GM23338 (cell line): ENCODE results near the gene FGF19. TPM values are rescaled to one million over a fixed set of nuclear protein-coding genes. Genes with fewer than 3 reads are reported as not detected.

Experiments
- ATAC-seq: fragments of 200-7000 bp; cut with Tn5 transposase; 3 replicates; pipeline ENCODE4 v1.9.1; 2020
- DNase-seq: peaks from one replicate; pipeline ENCODE4 v3.0.0-alpha.2; 2015; ENCODE audit warnings: low spot score
- H2AFZ ChIP-seq: fragments of 200-600 bp; sonication (generic); 2 replicates; pipeline ENCODE4 v1.8.0; 2016; ENCODE audit warnings: antibody characterized with exemption, mild to moderate bottlenecking, moderate library complexity
- H3F3A ChIP-seq: fragments of 200-600 bp; sonication (generic); replicated peaks from 2 replicates; pipeline ENCODE4 v1.8.0; 2017; ENCODE audit warnings: antibody characterized with exemption, mixed run types, low read depth
- H3K27ac ChIP-seq: fragments of 200-600 bp; sonication (generic); 2 replicates; pipeline ENCODE4 v1.6.1; 2016; ENCODE audit warnings: low read depth
- H3K27me3 ChIP-seq: fragments of 200-600 bp; sonication (generic); 2 replicates; pipeline ENCODE4 v1.8.0; 2016; ENCODE audit warnings: mild to moderate bottlenecking, mixed run types, moderate library complexity; ENCODE audit not compliant: insufficient read depth
- H3K36me3 ChIP-seq: fragments of 200-600 bp; sonication (generic); 2 replicates; pipeline ENCODE4 v1.8.0; 2016; ENCODE audit warnings: mild to moderate bottlenecking; ENCODE audit not compliant: insufficient read depth
- H3K4me1 ChIP-seq: fragments of 200-600 bp; sonication (generic); 2 replicates; pipeline ENCODE4 v1.8.0; 2016; ENCODE audit warnings: mild to moderate bottlenecking, moderate library complexity; ENCODE audit not compliant: insufficient read depth
- H3K4me2 ChIP-seq: fragments of 200-600 bp; sonication (generic); 2 replicates; pipeline ENCODE4 v1.7.1; 2017; ENCODE audit warnings: mixed run types
- H3K4me3 ChIP-seq: fragments of 200-600 bp; sonication (generic); 2 replicates; pipeline ENCODE4 v1.6.1; 2016; ENCODE audit warnings: mixed run types
- H3K79me2 ChIP-seq: fragments of 200-600 bp; sonication (generic); replicated peaks from 2 replicates; pipeline ENCODE4 v1.8.0; 2017; ENCODE audit warnings: mild to moderate bottlenecking; ENCODE audit not compliant: insufficient read depth
- H3K9me2 ChIP-seq: fragments of 200-600 bp; sonication (generic); 2 replicates; pipeline ENCODE4 v1.8.0; 2017; ENCODE audit not compliant: insufficient read depth
- H4K20me1 ChIP-seq: fragments of 200-600 bp; sonication (generic); replicated peaks from 2 replicates; pipeline ENCODE4 v1.8.0; 2017; ENCODE audit warnings: mild to moderate bottlenecking; ENCODE audit not compliant: insufficient read depth
- H3K27ac Mint-ChIP-seq: 2 replicates; pipeline ENCODE4 v1.8.0; 2020; ENCODE audit warnings: inconsistent platforms, mild to moderate bottlenecking, moderate library complexity, mixed read lengths
- H3K27me3 Mint-ChIP-seq: 3 replicates; pipeline ENCODE4 v1.8.0; 2022; ENCODE audit warnings: low read depth, mild to moderate bottlenecking, moderate library complexity, mixed read lengths, inconsistent platforms; ENCODE audit not compliant: insufficient read depth, poor library complexity
- H3K36me3 Mint-ChIP-seq: 3 replicates; pipeline ENCODE4 v1.8.0; 2021; ENCODE audit warnings: low read depth, mild to moderate bottlenecking, inconsistent platforms, moderate library complexity, mixed read lengths
- H3K4me1 Mint-ChIP-seq: 3 replicates; pipeline ENCODE4 v1.8.0; 2020; ENCODE audit warnings: mild to moderate bottlenecking, inconsistent platforms, mixed read lengths
- H3K4me3 Mint-ChIP-seq: 3 replicates; pipeline ENCODE4 v1.8.0; 2021; ENCODE audit warnings: moderate library complexity, mild to moderate bottlenecking, inconsistent platforms, mixed read lengths
- H3K9me3 Mint-ChIP-seq: 3 replicates; pipeline ENCODE4 v1.8.0; 2020; ENCODE audit warnings: moderate library complexity, mild to moderate bottlenecking, inconsistent platforms, mixed read lengths
- CREB1 ChIP-seq: fragments of 250-450 bp; sonication (Bioruptor Pico); IDR thresholded peaks from 2 replicates; pipeline ENCODE4 v1.5.0; 2020; ENCODE audit warnings: low read depth, mild to moderate bottlenecking, moderate library complexity
- EZH2phosphoT487 ChIP-seq: fragments of 200-600 bp; sonication (generic); IDR thresholded peaks from one replicate; pipeline ENCODE4 v1.8.1; 2018; ENCODE audit warnings: antibody characterized with exemption; ENCODE audit not compliant: unreplicated experiment
- JUNB ChIP-seq: IDR thresholded peaks from one replicate; pipeline ENCODE4 v1.6.1; 2016; ENCODE audit warnings: antibody characterized with exemption; ENCODE audit not compliant: unreplicated experiment
- NANOG ChIP-seq: IDR thresholded peaks from 2 replicates; pipeline ENCODE4 v1.6.1; 2016; ENCODE audit warnings: antibody characterized with exemption, borderline replicate concordance
- polyA plus RNA-seq: library from polyadenylated mRNA; unstranded; fragments of >200 nt; fragmentation: Nextera tagmentation; extraction: Ambion mirVana; gene quantifications from 2 replicates; pipeline ENCODE4 v1.2.1, GENCODE V29; 2016
- total RNA-seq: library from RNA; depleted of rRNA; stranded (reverse); fragments of >200 nt; shearing (Covaris generic); gene quantifications from 2 replicates; pipeline ENCODE4 v1.2.3, GENCODE V29; 2014
- TF ChIP-seq, protein P1 (sequence below): IDR thresholded peaks from one replicate; pipeline ENCODE4 v1.6.1; 2018; ENCODE audit warnings: antibody characterized with exemption; ENCODE audit not compliant: unreplicated experiment
- TF ChIP-seq, protein P2 (sequence below): IDR thresholded peaks from 2 replicates; pipeline ENCODE4 v1.6.1; 2016; ENCODE audit warnings: antibody characterized with exemption
- TF ChIP-seq, protein P3 (sequence below), 2 experiments: fragments of 200-600 bp in 1 of 2; sonication (generic) in 1 of 2; conservative IDR thresholded peaks; 2 replicates each; pipeline versions ENCODE4 v1.5.1 to v1.6.1; 2016 to 2017; ENCODE audit warnings: antibody characterized with exemption in 2 of 2, low read depth in 2 of 2, mild to moderate bottlenecking in 2 of 2, moderate library complexity in 1 of 2

Gene FGF19
- total and polyA plus RNA-seq, 2 experiments from 2014 or later, result 21.7 to 36.1 TPM

DNA sequence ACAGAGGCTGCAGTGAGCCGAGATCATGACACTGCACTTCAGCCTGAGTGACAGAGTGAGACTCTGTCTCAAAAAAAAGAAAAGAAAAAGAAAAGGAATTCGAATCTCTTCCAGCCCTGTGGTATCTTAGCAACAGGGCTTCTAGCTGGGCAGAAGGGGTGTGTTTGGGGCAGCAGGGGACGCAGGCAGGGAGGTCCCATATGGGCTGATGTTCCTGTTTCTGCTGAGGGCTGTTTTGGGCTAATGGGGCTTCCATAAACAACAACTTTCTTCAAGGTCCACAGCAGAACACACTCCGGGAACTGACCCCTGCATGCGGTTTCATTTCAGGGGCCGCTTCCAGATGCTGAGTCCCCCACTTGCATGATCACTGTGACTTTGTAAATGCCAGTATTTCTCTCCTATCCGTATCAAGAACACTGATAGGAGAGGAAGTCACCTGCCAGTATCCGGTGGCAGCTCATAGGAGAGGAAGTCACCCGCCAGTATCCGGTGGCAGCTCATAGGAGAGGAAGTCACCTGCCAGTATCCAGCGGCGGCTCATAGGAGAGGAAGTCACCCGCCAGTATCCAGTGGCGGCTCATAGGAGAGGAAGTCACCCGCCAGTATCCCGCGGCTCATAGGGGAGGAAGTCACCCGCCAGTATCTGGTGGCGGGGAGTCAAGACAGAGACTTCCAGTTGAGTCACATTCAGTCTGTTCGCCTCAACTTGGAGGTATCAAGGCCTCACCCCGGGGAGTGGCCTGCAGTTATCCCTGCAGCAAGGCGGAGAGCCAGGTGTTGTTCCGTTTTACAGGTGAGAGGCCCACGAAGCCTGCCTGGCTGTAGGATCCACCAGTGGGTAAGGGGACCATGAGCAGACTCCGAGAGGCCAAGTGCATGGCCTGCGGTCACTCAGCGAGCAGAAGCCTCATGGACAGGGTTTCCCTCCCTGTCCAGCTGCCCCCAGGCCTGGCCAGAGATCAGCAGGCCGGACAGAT lies 8.3 kb upstream of the FGF19 start (continued):
- TF ChIP-seq, protein P1, sequence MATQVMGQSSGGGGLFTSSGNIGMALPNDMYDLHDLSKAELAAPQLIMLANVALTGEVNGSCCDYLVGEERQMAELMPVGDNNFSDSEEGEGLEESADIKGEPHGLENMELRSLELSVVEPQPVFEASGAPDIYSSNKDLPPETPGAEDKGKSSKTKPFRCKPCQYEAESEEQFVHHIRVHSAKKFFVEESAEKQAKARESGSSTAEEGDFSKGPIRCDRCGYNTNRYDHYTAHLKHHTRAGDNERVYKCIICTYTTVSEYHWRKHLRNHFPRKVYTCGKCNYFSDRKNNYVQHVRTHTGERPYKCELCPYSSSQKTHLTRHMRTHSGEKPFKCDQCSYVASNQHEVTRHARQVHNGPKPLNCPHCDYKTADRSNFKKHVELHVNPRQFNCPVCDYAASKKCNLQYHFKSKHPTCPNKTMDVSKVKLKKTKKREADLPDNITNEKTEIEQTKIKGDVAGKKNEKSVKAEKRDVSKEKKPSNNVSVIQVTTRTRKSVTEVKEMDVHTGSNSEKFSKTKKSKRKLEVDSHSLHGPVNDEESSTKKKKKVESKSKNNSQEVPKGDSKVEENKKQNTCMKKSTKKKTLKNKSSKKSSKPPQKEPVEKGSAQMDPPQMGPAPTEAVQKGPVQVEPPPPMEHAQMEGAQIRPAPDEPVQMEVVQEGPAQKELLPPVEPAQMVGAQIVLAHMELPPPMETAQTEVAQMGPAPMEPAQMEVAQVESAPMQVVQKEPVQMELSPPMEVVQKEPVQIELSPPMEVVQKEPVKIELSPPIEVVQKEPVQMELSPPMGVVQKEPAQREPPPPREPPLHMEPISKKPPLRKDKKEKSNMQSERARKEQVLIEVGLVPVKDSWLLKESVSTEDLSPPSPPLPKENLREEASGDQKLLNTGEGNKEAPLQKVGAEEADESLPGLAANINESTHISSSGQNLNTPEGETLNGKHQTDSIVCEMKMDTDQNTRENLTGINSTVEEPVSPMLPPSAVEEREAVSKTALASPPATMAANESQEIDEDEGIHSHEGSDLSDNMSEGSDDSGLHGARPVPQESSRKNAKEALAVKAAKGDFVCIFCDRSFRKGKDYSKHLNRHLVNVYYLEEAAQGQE, result no peak
- TF ChIP-seq EZH2phosphoT487 (no peak), CREB1 (CRISPR knock-in tag) (no peak), NANOG (no peak)
- TF ChIP-seq, protein P2, sequence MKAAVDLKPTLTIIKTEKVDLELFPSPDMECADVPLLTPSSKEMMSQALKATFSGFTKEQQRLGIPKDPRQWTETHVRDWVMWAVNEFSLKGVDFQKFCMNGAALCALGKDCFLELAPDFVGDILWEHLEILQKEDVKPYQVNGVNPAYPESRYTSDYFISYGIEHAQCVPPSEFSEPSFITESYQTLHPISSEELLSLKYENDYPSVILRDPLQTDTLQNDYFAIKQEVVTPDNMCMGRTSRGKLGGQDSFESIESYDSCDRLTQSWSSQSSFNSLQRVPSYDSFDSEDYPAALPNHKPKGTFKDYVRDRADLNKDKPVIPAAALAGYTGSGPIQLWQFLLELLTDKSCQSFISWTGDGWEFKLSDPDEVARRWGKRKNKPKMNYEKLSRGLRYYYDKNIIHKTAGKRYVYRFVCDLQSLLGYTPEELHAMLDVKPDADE, result no peak
- TF ChIP-seq, protein P3, sequence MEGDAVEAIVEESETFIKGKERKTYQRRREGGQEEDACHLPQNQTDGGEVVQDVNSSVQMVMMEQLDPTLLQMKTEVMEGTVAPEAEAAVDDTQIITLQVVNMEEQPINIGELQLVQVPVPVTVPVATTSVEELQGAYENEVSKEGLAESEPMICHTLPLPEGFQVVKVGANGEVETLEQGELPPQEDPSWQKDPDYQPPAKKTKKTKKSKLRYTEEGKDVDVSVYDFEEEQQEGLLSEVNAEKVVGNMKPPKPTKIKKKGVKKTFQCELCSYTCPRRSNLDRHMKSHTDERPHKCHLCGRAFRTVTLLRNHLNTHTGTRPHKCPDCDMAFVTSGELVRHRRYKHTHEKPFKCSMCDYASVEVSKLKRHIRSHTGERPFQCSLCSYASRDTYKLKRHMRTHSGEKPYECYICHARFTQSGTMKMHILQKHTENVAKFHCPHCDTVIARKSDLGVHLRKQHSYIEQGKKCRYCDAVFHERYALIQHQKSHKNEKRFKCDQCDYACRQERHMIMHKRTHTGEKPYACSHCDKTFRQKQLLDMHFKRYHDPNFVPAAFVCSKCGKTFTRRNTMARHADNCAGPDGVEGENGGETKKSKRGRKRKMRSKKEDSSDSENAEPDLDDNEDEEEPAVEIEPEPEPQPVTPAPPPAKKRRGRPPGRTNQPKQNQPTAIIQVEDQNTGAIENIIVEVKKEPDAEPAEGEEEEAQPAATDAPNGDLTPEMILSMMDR (conservative IDR thresholded peaks at IDR 0.05; ENCODE audit: low read depth in 2 of 2), result no peak

DNA sequence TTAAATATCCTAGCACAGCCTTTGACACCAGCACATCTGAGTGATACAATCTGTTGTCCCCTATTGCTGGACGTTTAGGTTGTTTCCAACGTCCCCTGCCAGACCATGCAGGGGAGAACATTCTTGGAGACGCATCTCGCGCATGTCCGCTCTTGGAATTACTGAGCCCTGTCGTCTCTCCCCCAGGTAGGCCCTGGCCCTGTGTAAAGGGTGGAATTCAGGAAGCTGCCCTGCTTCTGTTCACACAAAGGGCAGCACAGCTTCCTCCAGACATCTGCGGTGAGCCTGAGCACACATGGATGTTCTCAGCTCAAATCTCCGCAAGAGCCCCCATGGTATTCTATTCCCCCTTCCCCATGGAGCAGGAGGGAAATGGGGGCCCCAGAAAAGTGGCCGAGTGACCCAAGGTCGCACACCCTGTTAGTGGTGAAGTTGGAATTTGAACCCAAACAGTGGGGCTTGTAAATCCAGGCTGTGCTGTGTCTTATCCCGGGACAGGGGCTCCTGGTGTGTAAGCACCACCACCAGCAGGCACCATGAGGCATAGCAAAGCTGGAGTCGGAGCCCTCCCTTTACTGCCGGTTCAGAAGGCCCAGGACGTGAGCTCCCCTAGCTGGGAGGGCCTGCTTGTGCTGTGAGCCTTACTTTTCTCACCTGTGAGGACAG lies 5.0 kb upstream of the FGF19 start:
- H3K9me2 ChIP-seq, result no peaks in the 10 kb centered on the region
- H3K36me3 ChIP-seq, result no peaks in the 10 kb centered on the region
- peak overlapping the region; percentile 14; the same call in 1 of the 2 replicates for H3K27ac ChIP-seq
- peaks cover 23% of the 10 kb centered on the region for H3K27me3 Mint-ChIP-seq
- H3K4me1 ChIP-seq, result peaks cover 54% of the 10 kb centered on the region
- H4K20me1 ChIP-seq, result no peaks in the 10 kb centered on the region
- peaks cover 21% of the 10 kb centered on the region for H3K27me3 ChIP-seq
- no peaks in the 10 kb centered on the region for H3K9me3 Mint-ChIP-seq
- DNase-seq, result peak; percentile 73
- H3K4me3 ChIP-seq, result no peak overlapping the region
- H2AFZ ChIP-seq, result peak overlapping the region; percentile 18; the same call in 1 of the 2 replicates
- peak overlapping the region; percentile 68; the same call in 1 of the 2 replicates for H3K27ac Mint-ChIP-seq
- peaks cover 3% of the 10 kb centered on the region; the same call in 1 of the 2 replicates for H3F3A ChIP-seq
- 0 out of 2 replicates have a peak overlapping the region, but pooled peaks have one; percentile 32 for H3K4me2 ChIP-seq
- H3K36me3 Mint-ChIP-seq, result no peaks in the 10 kb centered on the region
- ATAC-seq, result peak; percentile 46
- H3K4me1 Mint-ChIP-seq, result peaks cover 47% of the 10 kb centered on the region
- H3K4me3 Mint-ChIP-seq, result no peak overlapping the region
- no peaks in the 10 kb centered on the region for H3K79me2 ChIP-seq
- TF ChIP-seq, protein P3 (conservative IDR thresholded peaks at IDR 0.05; ENCODE audit: low read depth in 2 of 2), result peak in 1 of 2 experiments; percentile 54; a peak in 2 of 4 replicates
- TF ChIP-seq CREB1 (CRISPR knock-in tag) (no peak), JUNB (no peak)
